Stimulated activated naive CD8-positive, alpha-beta T cell treated with anti-CD3 and anti-CD28 coated beads, Interleukin-15, Interleukin-2, amounts not matched to agents 100 ng/mL and 50 ng/mL, for 24 hours (primary cell): ENCODE measurements around the gene STRN4.

Source experiments
- H3K27ac Mint-ChIP-seq: one replicate; pipeline ENCODE4 v1.8.0; 2021; ENCODE audit warnings: mild to moderate bottlenecking, mixed read lengths
- H3K27me3 Mint-ChIP-seq: one replicate; pipeline ENCODE4 v1.8.0; 2021; ENCODE audit warnings: mixed read lengths
- H3K36me3 Mint-ChIP-seq: one replicate; pipeline ENCODE4 v1.8.0; 2021; ENCODE audit warnings: low read depth, mixed read lengths
- H3K4me1 Mint-ChIP-seq: one replicate; pipeline ENCODE4 v1.8.0; 2021; ENCODE audit warnings: low read depth, mixed read lengths
- H3K4me3 Mint-ChIP-seq: one replicate; pipeline ENCODE4 v1.8.0; 2021; ENCODE audit warnings: mild to moderate bottlenecking, mixed read lengths
- H3K9me3 Mint-ChIP-seq: one replicate; pipeline ENCODE4 v1.8.0; 2021; ENCODE audit warnings: mixed read lengths

Gene STRN4

DNA sequence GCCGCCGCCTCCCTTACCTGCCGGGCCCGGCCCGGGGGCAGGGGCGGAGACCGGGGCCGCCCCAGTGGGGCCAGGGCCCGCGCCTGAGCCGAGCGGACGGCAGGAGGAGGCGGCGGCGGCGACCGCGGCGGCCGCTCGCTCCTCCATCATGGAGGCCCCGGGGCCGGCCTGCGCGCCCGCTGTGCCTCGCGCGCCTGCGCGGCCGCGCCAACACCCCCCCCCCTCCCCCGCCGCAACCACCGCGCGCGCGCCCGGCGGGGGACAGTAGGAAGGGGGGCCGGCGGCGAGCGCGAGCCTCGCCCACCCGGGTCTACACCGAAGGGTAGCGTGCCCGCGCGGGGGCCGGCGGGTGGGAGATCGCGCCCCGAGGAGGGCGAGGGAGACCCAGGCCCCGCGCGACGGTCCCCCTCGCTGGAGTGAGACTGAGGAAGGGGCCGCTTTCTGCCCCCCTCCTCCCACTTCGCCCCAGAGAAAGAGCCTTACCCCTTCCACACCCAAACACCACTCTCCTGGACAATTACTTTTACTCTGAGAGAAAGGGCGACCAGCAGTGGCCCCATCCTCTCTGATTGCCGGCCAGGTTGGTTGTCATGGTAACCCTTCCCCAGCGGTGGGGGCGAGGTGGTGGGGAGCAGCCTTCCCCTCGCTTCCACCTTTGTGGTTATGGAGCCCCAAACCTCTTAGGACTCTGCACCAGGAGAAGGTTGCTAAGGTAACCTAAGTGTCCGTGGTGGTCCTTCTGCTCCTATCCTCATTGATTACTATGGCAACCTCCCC lies at the start of gene STRN4:
TSS of gene STRN4 (minus strand) at position 170 of the 777 bp plus-strand sequence. CDS start at position 150, 20 bp downstream.
- Mint-ChIP-seq H3K4me3 (peak within 1 kb of the TSS; percentile 94), H3K27ac (peak within 1 kb of the TSS; percentile 93), H3K27me3 (no peaks in the 10 kb centered on the region), H3K4me1 (peaks cover 50% of the 10 kb centered on the region), H3K9me3 (no peaks in the 10 kb centered on the region), H3K36me3 (peaks cover 19% of the 10 kb centered on the region)

DNA sequence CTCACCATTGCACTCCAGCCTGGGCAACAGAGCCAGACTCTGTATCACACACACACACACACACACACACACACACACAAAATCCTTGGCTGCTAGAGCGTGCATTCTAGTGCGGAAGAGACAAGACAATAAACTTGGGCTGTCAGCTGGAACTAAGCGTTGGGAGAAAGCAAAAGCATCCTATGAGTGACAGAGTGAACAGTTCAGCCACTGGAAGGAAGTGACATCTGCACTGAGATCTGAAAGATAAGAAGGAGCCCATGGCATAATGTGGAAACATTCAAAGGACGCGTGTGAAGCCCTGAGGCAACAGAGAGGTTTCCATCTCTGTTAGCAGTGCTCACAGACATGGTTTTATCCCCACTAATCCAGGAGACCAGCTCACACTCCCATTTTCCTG lies 45.7 kb upstream of the STRN4 start:
- Mint-ChIP-seq H3K36me3 (peaks cover 3% of the 10 kb centered on the region), H3K27ac (peak overlapping the region; percentile 46), H3K27me3 (no peaks in the 10 kb centered on the region), H3K9me3 (no peaks in the 10 kb centered on the region), H3K4me3 (no peak overlapping the region), H3K4me1 (peaks cover 22% of the 10 kb centered on the region)

DNA sequence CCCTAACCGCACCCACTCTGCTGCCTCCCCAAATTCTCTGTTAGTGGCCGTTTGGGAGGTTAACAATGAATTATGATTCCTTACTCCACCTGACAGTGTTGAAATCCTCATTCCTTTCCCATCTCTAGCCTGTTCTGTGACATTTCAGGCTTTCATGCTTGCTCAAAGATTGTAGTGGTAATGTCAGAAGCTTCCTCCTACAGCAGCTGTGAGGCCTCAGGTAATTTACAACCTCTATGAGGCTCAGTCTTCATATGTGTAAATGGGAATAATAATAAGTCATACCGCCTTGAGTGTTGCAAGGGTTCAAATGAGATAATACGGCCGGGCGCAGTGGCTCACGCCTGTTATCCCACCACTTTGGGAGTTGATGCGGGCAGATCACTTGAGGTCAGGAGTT lies 43.1 kb upstream of the STRN4 start:
- no peaks in the 10 kb centered on the region for H3K27me3 Mint-ChIP-seq
- peaks cover 29% of the 10 kb centered on the region for H3K36me3 Mint-ChIP-seq
- no peak overlapping the region for H3K4me3 Mint-ChIP-seq
- no peaks in the 10 kb centered on the region for H3K9me3 Mint-ChIP-seq
- peaks cover 40% of the 10 kb centered on the region for H3K4me1 Mint-ChIP-seq
- no peak overlapping the region for H3K27ac Mint-ChIP-seq

DNA sequence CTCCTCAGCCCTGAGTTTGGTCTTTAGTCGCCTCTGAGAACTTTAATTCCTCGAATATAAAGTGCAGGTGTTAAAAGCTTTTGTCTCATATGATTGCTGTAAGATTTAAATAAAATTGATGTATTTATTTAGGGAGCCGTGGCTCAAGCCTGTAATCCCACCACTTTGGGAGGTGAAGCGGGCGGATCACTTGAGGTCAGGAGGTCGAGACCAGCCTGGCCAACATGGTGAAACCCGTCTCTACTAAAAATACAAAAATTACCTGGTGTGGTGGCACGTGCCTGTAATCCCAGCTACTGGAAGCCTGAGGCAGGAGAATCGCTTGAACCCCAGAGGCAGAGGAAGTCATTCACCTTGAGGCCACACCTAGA lies 42.7 kb upstream of the STRN4 start:
- peak overlapping the region; percentile 94 for H3K4me3 Mint-ChIP-seq
- H3K9me3 Mint-ChIP-seq = no peaks in the 10 kb centered on the region
- H3K27me3 Mint-ChIP-seq = no peaks in the 10 kb centered on the region
- peaks cover 33% of the 10 kb centered on the region for H3K36me3 Mint-ChIP-seq
- H3K27ac Mint-ChIP-seq = peak overlapping the region; percentile 52
- H3K4me1 Mint-ChIP-seq = peaks cover 44% of the 10 kb centered on the region

GRCh38 chr19:46788262-46788967 lies 42.2 kb upstream of the STRN4 start, which contains the start of gene SLC1A5:
Gene SLC1A5 (minus strand): TSS chr19:46788594. CDS start chr19:46787965, 629 bp downstream.
- H3K27me3 Mint-ChIP-seq = no peaks in the 10 kb centered on the region
- peak within 1 kb of the TSS; percentile 94 for H3K4me3 Mint-ChIP-seq
- peaks cover 39% of the 10 kb centered on the region for H3K36me3 Mint-ChIP-seq
- peak within 1 kb of the TSS; percentile 99 for H3K27ac Mint-ChIP-seq
- no peaks in the 10 kb centered on the region for H3K9me3 Mint-ChIP-seq
- peaks cover 49% of the 10 kb centered on the region for H3K4me1 Mint-ChIP-seq

- Mint-ChIP-seq H3K9me3 (no peaks in the 10 kb centered on the region), H3K27ac (peak overlapping the region; percentile 99), H3K4me3 (peak overlapping the region; percentile 94), H3K4me1 (peaks cover 55% of the 10 kb centered on the region), H3K27me3 (no peaks in the 10 kb centered on the region), H3K36me3 (peaks cover 47% of the 10 kb centered on the region)
Measured at GRCh38 chr19:46787331-46788261, 41.3 kb upstream of the STRN4 start.

DNA sequence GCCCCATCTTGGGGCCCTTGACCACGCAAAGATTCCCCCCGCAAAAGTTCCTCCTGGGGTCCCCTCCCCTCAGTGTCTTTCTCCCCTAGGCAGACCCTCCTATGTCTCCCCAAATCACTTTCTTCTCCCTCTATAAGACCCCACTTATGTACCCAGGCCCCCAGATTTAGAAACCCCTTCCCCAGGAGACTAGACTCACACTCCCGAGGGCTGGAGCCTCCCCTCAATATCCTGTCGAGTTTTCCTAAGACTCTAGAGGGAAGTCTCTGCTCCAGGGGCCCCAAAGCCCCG lies 40.7 kb upstream of the STRN4 start:
- Mint-ChIP-seq H3K9me3 (no peaks in the 10 kb centered on the region), H3K4me3 (peak overlapping the region; percentile 94), H3K4me1 (peaks cover 53% of the 10 kb centered on the region), H3K27me3 (no peaks in the 10 kb centered on the region), H3K27ac (peak overlapping the region; percentile 99), H3K36me3 (peaks cover 51% of the 10 kb centered on the region)

DNA sequence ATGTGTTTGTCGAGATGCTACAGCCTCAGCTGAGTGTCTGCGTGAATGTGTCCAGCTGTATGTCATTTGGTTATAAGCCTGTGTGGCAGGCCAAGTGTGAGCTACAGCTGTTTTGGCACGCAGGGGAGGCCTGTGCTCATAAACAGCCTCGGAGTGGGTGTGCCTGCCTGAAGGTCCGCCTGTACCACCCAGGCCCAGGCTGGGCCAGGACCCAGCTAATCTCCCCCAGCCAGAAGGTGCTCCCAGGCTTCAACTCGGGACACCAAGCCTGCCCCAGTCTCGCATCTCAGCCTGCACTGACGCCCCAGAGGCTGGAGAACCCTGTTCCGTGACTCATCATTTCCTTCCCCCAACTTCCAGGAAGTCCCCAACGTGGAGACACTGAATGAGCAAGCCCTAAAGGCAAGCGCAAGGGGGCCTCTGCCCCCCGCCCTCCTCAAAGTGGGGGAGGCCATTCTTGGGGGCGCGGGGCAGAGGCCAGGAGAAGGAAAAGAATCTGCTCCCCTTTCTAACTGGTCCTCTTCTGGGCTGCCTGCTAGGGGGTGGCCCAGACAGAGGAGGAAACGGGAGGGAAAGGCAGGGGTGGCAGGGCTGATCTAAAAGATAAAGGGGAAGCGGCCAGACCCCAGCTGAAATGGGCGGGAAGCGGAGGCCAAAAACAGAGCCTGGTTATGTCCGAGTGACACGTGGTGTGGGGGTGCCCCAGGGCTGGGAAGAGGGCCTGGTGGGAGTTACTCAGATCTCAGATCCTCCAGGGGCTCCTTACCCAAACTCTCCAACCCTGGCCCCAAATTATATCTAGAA lies 40.2 kb upstream of the STRN4 start:
- Mint-ChIP-seq H3K4me3 (peak overlapping the region; percentile 94), H3K4me1 (peaks cover 53% of the 10 kb centered on the region), H3K36me3 (peaks cover 57% of the 10 kb centered on the region), H3K27me3 (no peaks in the 10 kb centered on the region), H3K27ac (peak overlapping the region; percentile 99), H3K9me3 (no peaks in the 10 kb centered on the region)

DNA sequence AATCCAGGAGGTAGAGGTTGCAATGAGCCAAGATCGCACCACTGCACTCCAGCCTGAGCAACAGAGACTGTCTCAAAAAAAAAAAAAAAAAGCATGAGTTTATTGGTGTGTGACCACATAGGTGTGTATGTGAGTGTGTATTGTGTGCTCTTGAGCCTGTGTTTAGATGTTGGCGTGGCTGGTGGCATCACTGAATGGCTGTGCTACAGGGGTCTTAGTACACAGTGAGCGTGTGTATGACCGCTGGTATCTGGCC lies 39.7 kb upstream of the STRN4 start:
- Mint-ChIP-seq H3K27me3 (no peaks in the 10 kb centered on the region), H3K4me3 (peak overlapping the region; percentile 94), H3K36me3 (peaks cover 60% of the 10 kb centered on the region), H3K4me1 (peaks cover 54% of the 10 kb centered on the region), H3K27ac (peak overlapping the region; percentile 99), H3K9me3 (no peaks in the 10 kb centered on the region)

DNA sequence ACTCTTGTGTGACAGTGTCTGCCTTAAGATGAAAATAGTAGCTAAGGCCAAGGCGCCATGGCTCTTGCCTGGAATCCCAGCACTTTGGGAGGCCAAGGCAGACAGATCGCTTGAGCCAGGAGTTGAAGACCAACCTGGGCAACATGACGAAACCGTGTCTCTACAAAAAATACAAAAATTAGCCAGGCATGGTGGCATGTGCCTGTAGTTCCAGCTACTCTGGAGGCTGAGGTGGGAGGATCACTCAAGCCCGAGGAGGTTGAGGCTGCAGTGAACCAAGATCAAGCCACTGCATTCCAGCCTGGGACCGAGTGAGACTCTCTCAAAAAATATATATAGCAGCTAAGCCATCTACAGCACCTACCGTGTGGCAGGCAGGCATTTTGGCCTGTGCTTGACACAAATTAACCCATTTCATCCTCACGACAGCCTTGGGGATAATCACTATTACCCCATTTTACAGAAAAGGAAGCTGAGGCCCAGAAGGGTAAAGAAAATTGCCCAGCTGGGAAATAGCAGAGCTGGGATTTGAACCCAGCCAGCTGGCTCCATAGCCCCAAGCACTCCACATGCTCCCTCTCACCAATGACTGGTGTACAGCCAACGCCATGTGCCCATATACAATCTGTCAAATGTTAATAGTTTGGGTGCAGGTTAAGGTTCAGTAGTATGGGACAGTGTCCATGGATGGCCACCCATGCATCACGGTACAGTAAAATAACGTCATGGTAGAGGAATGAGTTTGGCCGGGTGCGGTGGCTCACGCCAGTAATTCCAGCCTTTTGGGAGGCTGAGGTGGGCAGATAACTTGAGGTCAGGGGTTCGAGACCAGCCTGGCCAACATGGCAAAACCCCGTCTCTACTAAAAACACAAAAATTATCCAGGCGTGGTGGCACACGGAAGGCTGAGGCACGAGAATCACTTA lies 39.1 kb upstream of the STRN4 start:
- Mint-ChIP-seq H3K9me3 (no peaks in the 10 kb centered on the region), H3K27me3 (no peaks in the 10 kb centered on the region), H3K27ac (peak overlapping the region; percentile 99), H3K36me3 (peaks cover 61% of the 10 kb centered on the region), H3K4me3 (peak overlapping the region; percentile 94), H3K4me1 (peaks cover 54% of the 10 kb centered on the region)

- Mint-ChIP-seq H3K9me3 (no peaks in the 10 kb centered on the region), H3K4me3 (peak overlapping the region; percentile 94), H3K27me3 (no peaks in the 10 kb centered on the region), H3K27ac (peak overlapping the region; percentile 99), H3K4me1 (peaks cover 54% of the 10 kb centered on the region), H3K36me3 (peaks cover 63% of the 10 kb centered on the region)
Measured at GRCh38 chr19:46784262-46785053, 38.2 kb upstream of the STRN4 start.

DNA sequence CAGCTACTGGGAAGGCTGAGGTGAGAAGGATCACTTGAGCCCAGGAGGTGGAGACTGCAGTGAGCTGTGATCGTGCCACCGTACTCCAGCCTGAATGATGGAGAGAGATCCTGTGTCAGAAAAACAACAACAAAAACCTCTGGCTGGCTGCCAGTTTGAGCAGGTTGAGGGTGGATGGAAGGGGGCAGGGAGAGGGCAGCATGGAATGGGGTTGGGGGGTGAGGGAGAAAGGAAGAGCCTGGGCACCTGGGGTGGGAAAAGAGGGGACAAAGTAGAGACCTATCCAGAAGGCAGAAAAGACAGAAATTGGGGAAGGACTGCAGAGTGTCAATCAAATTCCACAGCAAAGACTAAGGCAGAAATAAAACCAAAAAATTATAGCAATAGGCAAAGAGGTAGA lies 37.4 kb upstream of the STRN4 start:
- H3K9me3 Mint-ChIP-seq = no peaks in the 10 kb centered on the region
- H3K4me1 Mint-ChIP-seq = peaks cover 49% of the 10 kb centered on the region
- H3K36me3 Mint-ChIP-seq = peaks cover 69% of the 10 kb centered on the region
- H3K4me3 Mint-ChIP-seq = peak overlapping the region; percentile 94
- peak overlapping the region; percentile 99 for H3K27ac Mint-ChIP-seq
- H3K27me3 Mint-ChIP-seq = no peaks in the 10 kb centered on the region
